Neural cell (in vitro differentiated cells): ENCODE measurements around the gene OBP2A.

Experiments
- EP300 ChIP-seq: fragments of 450-650 bp; conservative IDR thresholded peaks from 2 replicates; pipeline ENCODE4 v1.6.1; 2014; ENCODE audit warnings: antibody characterized with exemption, mild to moderate bottlenecking, moderate library complexity; ENCODE audit not compliant: poor library complexity, severe bottlenecking
- POLR2AphosphoS5 ChIP-seq: IDR thresholded peaks from 2 replicates; pipeline ENCODE4 v1.6.1; 2012
- TF ChIP-seq, protein P1 (sequence below): fragments of 450-650 bp; IDR thresholded peaks from 2 replicates; pipeline ENCODE4 v1.5.1; 2014; ENCODE audit warnings: antibody characterized with exemption, mild to moderate bottlenecking, moderate library complexity; ENCODE audit not compliant: poor library complexity, severe bottlenecking
- TF ChIP-seq, protein P2 (sequence below): IDR thresholded peaks from 2 replicates; pipeline ENCODE4 v1.6.1; 2012; ENCODE audit warnings: borderline replicate concordance

DNA sequence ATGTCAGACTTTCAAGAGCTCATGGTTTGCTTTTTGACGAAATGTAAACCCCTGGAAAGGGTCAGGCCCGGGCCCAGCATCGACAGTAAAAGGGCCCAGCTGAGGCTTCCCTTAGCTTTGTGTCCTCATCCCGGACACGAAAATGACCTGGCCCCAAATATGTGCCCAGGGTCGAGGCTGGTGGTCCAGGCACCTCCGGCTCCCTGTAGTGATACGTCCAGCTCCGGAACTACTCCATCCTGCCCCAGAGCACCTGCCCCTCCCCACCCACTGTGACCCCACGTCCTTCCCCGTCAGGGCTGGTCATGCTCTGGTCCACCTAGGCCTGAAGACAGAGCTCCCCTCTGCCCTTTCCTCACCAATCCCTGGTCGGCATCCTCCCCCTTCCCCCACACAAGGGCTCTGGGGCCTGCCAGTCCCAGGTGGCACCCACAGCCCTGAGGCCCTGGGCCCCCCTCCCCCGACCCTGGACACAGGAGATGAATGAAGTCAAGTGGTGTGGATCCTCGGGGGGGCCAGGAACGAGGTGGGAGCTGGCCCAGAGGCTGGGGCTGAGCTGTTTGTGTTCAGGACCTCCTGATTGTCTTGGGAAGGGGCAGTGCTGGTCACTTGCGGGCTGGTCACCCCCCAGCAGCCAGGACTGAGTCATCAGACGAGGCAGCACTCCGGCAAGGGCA lies 6.2 kb downstream of the OBP2A start:
- TF ChIP-seq, protein P1, sequence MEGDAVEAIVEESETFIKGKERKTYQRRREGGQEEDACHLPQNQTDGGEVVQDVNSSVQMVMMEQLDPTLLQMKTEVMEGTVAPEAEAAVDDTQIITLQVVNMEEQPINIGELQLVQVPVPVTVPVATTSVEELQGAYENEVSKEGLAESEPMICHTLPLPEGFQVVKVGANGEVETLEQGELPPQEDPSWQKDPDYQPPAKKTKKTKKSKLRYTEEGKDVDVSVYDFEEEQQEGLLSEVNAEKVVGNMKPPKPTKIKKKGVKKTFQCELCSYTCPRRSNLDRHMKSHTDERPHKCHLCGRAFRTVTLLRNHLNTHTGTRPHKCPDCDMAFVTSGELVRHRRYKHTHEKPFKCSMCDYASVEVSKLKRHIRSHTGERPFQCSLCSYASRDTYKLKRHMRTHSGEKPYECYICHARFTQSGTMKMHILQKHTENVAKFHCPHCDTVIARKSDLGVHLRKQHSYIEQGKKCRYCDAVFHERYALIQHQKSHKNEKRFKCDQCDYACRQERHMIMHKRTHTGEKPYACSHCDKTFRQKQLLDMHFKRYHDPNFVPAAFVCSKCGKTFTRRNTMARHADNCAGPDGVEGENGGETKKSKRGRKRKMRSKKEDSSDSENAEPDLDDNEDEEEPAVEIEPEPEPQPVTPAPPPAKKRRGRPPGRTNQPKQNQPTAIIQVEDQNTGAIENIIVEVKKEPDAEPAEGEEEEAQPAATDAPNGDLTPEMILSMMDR: no peak
- no peak for TF ChIP-seq EP300
- TF ChIP-seq, protein P2, sequence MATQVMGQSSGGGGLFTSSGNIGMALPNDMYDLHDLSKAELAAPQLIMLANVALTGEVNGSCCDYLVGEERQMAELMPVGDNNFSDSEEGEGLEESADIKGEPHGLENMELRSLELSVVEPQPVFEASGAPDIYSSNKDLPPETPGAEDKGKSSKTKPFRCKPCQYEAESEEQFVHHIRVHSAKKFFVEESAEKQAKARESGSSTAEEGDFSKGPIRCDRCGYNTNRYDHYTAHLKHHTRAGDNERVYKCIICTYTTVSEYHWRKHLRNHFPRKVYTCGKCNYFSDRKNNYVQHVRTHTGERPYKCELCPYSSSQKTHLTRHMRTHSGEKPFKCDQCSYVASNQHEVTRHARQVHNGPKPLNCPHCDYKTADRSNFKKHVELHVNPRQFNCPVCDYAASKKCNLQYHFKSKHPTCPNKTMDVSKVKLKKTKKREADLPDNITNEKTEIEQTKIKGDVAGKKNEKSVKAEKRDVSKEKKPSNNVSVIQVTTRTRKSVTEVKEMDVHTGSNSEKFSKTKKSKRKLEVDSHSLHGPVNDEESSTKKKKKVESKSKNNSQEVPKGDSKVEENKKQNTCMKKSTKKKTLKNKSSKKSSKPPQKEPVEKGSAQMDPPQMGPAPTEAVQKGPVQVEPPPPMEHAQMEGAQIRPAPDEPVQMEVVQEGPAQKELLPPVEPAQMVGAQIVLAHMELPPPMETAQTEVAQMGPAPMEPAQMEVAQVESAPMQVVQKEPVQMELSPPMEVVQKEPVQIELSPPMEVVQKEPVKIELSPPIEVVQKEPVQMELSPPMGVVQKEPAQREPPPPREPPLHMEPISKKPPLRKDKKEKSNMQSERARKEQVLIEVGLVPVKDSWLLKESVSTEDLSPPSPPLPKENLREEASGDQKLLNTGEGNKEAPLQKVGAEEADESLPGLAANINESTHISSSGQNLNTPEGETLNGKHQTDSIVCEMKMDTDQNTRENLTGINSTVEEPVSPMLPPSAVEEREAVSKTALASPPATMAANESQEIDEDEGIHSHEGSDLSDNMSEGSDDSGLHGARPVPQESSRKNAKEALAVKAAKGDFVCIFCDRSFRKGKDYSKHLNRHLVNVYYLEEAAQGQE: no peak
- TF ChIP-seq POLR2AphosphoS5: no peak
